ENCODE results near the gene SHKBP1.

Gene SHKBP1

DNA sequence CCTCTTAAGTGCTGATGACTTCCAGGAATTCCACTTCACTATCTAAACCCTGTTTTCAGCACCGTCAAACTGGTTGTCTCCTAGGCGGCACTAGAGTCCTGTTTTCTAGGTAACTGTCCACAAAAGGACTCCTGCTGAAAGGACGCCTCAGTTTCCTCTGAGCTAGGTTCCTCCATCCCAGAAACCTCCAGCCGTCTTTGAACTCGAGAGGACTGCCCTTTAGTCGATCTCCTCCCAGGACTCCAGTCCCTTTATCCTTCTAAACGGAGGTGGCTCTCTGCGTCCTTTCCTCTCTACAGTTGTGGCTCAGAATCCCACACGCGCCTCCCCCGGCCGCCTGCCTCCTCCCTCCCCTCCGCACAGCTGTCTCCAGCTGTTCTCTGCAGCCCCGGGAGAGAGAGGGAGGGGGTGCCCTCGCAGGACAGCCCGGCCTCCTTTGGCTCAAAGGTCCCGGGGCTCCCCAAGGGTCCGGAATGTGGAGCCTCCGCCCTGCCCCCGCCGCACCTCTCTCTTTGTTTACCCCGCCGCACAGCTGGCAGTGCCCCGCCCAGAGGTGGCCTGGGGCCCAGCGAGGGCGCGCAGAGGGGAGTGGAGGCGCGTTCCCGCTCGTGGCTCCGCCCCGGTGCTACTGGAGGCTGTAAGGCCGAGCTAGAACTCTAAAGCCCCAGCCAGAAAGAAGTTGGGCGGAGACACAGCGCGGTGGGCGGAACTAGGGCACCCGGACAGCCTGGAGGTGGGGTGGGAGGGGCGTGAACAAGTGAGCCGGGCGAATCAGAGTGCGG is 26.9 kb downstream of the SHKBP1 start:
- DNase-seq, result peak; percentile 98

DNA sequence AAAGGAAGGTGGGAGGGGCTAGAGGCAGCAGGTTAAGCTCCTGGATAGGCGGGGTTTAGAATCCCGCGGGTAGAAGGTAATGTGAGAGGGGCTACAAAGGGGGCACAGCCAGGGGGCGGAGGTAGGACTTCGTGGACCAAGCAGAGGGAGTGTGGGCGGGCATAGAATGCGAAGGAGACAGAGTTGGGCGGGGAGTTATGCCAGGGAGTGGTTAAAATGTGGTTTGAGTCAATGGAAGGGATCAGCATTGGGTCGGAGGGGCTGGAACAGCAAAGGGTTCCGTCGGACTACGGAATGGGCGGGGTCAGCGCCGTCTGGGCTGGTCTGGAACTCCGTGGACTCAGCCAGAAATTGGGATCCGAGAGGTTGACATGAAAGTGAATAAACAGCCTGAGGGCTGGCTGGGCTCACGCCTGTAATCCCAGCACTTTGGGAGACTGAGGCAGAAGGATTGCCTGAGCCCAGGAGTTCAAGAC is 27.5 kb downstream of the SHKBP1 start:
- no peak for DNase-seq

DNA sequence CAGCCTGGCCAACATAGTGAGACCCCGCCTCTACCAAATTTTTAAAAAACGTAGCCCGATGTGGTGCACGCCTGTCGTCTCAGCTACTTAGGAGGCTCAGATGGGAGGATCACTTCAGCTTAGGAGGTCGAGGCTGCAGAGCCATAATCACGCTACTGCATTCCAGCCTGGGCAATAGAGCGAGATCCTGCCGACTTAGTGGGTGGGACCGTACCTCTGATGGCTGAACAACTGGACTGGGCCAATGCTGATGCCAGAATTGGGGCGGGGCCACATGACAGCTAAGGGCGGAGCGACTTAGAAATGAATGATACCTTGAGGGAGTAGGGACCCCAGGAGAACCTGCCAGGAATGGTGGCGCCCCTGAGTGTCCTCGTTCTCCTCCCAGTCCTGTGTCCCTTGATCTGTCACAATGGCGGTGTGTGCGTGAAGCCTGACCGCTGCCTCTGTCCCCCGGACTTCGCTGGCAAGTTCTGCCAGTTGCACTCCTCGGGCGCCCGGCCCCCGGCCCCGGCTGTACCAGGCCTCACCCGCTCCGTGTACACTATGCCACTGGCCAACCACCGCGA is 28.1 kb downstream of the SHKBP1 start:
- no peak for DNase-seq

DNA sequence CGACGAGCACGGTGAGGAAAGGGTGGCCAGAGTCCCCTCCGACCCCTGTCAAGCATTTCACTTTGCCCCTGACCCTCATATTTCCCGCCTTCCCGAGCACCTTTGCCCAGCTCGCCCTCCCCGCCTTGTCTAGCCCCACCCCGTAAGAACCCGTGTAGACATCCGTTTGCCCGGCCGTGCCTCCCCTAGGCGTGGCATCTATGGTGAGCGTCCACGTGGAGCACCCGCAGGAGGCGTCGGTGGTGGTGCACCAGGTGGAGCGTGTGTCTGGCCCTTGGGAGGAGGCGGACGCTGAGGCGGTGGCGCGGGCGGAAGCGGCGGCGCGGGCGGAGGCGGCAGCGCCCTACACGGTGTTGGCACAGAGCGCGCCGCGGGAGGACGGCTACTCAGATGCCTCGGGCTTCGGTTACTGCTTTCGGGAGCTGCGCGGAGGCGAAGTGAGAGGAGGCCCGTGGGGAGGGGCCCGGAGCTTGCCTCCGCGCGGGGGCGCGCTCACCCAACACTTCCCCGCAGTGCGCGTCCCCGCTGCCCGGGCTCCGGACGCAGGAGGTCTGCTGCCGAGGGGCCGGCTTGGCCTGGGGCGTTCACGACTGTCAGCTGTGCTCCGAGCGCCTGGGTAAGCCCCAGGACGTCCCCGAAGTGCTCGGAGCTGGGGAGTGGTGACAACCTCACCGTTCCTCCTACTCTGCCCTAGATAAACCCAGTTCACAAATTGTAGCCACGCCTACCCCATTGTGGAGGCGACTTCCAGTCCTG is 28.7 kb downstream of the SHKBP1 start:
- peak; percentile 68 for DNase-seq

DNA sequence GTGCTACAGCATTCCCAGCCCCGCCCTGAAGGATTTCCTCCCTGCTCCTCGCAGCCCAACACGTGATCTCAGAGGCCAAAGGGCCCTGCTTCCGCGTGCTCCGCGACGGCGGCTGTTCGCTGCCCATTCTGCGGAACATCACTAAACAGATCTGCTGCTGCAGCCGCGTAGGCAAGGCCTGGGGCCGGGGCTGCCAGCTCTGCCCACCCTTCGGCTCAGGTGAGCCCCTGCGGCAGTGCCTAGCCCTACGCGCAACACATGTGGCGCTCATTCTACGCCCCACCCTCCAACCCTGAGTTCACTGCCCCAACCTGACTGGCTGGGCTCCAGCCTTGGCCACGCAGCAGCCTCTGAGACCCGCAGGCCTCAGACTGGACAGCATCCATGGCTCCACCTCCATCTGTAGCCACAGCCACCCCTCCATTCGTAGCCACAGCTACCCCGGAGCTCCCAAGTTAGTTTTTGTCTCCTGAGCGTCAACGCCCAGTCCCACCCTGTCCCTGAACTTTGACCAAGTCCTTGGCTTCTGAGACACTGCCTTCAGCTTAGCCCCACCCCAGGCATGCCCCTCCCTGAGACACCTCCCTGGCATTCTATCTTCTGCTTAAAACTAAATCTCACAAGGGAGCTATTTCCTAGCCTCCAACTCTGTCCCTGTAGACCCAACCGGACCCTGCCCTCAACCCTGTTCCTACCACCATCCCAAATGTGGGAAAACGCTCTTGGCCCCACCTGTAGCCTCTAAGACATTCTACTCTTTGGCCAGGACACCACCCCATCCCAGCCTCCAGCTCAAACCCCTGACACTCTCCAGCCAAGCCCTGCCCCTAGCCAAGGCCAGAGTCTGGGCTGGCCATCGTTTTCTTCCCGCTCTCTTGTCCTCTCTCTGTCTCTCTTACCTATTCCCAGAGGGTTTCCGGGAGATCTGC is 30.9 kb downstream of the SHKBP1 start:
- no peak for DNase-seq

DNA sequence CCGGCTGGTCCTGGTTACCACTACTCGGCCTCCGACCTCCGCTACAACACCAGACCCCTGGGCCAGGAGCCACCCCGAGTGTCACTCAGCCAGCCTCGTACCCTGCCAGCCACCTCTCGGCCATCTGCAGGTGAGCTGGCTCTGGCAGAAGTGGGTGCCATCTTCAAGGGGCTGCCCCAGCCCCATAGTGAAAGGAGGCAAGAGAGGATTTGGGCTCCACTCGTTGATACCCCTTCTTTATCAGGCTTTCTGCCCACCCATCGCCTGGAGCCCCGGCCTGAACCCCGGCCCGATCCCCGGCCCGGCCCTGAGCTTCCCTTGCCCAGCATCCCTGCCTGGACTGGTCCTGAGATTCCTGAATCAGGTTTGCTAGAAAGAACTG is 31.6 kb downstream of the SHKBP1 start:
- no peak for DNase-seq

DNA sequence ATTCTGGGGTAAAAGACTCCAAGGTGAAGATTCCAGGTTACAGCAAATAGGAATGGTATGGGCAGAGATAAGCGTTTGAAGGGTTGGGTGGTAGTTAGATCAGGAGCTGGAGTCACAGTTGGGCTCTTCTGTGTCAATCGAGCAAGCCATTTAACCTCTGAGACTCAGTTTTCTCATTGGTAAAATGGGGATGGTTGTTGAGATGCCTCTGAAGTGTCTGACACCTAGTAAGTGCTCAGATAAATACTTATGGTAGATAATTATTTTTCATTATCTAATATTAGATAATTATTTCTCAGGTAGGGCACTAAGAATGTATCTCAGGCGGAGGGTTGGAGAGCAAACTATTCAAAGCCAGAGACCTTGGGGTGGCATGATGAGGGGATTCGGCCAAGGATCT is 32.3 kb downstream of the SHKBP1 start:
- no peak for DNase-seq

DNA sequence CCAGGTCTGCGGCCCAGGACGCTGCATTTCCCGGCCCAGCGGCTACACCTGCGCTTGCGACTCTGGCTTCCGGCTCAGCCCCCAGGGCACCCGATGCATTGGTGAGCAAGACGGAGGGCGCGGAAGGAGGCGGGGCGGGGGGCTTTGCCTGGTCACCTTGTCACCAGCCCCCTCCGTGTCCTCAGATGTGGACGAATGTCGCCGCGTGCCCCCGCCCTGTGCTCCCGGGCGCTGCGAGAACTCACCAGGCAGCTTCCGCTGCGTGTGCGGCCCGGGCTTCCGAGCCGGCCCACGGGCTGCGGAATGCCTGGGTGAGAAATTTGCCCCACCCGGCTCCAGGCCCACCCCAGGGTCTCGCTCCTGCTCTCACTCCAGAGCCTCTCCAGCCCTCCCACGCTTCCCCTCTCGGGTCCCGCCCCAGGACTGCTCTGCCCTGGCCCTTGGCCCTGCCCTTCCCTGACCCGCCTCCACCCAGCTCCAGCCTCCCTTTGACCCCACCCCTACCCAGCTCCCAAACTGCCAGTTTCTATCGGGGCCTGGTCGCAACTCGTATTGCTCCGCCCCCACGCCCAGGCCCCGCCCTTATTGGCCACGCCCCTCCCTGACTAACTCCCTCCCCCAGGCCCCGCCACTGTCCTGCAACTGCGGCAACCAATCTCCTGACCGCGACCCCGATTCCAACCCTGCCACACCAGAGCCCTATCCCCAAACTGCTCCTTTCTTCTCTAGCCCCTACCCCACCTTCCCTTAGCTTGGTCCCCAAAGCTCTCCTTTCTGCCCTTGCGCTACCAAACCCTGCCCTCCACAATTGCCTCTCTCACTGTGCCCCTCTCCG is 33.1 kb downstream of the SHKBP1 start:
- DNase-seq, result no peak

DNA sequence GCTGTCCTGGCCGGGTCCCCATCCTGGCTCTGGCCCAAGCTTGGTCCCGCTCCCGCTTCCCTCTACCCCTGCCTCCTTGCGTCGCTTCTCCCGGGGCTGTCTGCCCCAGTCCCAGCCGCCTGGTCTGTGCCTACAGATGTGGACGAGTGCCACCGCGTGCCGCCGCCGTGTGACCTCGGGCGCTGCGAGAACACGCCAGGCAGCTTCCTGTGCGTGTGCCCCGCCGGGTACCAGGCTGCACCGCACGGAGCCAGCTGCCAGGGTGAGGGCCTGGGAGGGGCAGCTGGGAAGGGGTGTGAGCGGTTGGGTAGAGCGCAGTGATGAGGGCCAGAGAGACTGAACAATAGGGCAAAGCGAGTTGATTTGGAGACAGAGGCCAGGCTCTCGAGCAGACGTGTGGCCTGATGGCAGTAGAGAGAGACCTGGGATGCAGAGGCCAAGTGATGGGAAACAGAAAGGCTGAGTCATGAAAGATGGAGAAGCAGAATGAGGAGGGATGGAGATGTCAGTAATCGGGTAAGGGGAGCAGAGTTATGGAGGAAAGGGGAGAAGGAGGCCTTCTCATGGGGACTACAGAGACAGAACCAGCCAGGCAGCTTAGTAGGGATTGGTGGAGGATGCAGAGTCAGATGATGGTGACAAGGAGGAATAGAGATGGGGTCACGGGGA is 33.9 kb downstream of the SHKBP1 start:
- no peak for DNase-seq

DNA sequence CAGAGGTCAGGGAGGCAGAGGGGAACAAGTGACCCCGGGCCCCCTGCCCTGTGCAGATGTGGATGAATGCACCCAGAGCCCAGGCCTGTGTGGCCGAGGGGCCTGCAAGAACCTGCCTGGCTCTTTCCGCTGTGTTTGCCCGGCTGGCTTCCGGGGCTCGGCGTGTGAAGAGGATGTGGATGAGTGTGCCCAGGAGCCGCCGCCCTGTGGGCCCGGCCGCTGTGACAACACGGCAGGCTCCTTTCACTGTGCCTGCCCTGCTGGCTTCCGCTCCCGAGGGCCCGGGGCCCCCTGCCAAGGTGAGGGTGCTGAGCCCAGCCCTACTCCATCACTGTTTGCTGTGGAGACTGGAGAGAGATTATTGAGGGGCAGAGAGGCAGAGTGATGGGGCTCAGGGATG is 34.4 kb downstream of the SHKBP1 start:
- no peak for DNase-seq

DNA sequence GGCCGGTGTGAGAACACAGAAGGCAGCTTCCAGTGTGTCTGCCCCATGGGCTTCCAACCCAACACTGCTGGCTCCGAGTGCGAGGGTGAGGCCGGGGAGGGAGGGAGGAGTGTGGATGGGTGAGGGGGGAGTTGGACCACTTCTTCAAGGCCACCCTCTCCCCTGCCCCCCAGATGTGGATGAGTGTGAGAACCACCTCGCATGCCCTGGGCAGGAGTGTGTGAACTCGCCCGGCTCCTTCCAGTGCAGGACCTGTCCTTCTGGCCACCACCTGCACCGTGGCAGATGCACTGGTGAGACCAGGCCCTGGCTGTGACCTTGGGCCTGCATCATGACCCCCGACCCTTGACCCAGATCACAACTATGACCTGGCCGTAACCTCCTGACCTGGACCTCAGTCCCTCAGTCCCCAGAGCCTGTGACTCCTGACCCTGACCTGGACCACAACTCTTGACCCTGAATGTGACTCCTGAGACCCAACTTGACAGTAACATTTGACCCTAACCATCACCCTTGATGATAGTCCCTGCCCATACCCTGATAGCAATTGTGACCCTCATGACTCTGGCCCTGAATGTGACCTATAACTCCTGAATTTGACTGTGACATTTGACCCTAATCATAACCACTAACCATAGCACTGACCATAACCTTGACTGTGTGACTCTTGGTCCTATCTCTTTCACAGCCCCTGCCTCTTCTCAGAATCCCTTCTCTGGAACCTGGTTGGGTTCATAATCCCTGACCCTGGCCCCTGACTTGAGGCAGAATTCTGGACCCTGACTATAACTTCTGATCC is 35.4 kb downstream of the SHKBP1 start:
- DNase-seq, result no peak

DNA sequence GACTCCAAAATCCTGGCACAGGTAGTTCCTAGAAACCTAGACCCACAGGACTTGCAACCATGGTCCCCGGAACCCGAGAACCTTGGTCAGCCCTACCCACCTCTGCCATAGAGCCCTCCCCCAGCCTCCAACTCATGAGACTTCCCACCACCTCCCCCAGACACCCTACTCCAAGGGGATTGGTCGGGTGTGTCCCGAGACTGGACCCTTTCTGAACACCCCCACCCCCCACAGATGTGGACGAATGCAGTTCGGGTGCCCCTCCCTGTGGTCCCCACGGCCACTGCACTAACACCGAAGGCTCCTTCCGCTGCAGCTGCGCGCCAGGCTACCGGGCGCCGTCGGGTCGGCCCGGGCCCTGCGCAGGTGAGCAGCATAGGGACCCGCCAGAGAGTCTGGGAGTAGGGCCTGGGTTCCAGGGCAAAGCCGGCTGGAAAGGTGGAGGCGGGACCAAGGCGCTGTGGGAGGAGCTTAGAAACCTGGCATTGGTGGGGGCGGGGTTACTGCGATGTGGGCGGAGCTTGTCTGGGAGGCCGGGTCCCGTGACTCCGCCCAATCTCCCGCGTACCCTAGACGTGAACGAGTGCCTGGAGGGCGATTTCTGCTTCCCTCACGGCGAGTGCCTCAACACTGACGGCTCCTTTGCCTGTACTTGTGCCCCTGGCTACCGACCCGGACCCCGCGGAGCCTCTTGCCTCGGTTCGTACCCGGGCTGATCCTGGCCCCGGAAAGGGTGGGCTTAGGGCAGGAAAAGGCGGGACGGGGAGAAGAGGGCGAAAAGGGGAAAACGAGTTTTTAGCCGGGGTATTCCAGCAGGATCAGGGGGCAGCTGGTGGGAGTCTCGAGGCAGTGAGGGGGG is 36.4 kb downstream of the SHKBP1 start:
- no peak for DNase-seq

DNA sequence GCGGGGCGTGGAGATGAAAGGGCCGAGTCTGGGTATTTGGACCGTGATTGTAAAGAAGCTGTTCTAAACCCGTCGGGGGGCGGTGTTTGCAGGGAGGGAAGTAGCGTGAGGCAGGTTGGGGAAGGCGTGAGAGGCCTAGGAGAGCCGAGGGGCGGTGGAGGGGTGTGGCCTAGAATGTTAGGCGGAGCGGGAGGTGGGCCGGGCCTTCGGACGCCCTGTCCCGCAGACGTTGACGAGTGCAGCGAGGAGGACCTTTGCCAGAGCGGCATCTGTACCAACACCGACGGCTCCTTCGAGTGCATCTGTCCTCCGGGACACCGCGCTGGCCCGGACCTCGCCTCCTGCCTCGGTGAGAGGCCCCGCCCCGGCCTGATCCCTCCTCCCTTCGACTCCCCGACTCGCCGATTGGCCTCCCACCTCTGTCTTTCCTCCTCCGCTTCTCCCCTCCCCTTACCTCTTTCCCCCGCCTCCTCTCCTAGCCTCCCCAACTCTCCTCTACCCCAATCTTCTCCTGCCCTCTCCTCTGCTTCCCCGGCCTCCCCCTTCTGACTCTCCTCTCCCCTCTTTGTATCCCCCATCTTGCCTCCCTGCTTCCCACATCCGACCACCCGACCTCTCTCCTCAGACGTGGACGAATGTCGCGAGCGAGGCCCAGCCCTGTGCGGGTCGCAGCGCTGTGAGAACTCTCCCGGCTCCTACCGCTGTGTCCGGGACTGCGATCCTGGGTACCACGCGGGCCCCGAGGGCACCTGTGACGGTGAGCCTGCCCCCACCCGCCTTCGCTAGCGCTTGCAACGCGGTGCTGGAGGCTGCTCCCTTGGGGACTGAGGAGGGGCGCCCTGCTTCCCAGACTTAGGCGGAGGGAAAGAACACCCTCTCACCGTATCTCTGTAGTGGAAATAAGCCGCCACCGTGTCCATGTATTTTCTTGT is 37.3 kb downstream of the SHKBP1 start:
- DNase-seq, result no peak

DNA sequence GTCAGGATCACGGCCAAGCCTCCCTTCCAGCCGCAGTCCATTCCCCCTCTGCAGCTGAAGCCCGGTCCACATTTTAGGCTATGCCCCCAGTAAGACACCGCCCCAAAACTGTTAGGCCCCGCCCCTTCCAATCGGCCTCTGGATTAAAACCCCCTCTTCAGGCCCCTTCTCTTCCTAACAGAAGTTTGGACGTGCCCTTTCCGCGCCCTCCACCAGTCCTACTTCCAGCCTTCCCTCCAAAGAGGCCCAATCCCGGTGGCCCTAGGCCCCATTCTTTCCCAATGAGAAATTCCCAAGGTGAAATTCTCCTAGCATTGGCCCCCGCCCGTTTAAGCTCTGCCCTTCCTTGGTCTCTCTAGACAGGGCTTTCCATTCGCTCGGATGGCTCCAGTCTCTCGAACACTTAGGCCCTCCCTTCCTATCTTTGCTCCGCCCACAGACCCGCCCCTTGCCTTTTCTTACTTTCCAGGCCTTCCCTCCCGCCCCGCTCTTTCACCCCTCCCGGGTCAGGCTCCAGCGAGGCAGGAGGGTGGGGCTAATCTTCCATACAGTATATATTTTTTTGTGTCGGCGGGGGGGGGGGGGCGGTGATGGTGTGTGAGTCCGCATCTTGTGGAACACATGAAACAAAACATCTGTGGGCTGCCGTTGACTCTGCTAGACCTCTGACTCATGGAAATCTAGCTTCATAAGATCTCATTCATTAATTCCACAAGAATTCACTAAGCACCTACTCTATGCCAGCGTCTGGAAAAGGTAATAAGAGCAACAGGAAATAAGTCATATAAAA is 38.1 kb downstream of the SHKBP1 start:
- no peak for DNase-seq

DNA sequence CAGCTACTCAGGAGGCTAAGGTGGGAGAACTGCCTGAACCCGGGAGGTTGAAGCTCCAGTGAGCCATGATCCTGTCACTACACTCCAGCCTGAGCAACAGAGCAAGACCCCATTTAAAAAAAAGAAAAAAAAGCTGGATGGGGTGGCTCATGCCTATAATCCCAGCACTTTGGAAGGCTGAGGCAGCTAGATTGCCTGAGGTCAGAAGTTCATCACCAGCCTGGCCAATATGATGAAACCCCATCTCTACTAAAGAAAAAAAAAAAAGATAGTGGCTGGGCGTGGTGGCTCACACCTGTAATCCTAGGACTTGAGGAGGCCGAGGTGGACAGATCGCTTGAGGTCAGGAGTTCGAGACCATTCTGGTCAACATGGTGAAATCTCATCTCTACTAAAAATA is 39.5 kb downstream of the SHKBP1 start:
- DNase-seq, result no peak

DNA sequence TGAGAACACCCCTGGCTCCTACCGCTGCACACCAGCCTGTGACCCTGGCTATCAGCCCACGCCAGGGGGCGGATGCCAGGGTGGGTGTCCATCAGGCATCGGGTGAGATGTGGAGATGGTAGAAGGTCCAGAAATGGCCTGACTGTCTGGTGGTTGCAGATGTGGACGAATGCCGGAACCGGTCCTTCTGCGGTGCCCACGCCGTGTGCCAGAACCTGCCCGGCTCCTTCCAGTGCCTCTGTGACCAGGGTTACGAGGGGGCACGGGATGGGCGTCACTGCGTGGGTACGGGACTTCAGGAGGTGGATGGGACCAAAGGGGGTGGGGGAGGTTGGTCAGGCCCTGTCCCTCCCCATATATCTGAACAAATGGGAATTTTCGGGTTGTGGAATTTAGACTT is 40.3 kb downstream of the SHKBP1 start:
- no peak for DNase-seq

DNA sequence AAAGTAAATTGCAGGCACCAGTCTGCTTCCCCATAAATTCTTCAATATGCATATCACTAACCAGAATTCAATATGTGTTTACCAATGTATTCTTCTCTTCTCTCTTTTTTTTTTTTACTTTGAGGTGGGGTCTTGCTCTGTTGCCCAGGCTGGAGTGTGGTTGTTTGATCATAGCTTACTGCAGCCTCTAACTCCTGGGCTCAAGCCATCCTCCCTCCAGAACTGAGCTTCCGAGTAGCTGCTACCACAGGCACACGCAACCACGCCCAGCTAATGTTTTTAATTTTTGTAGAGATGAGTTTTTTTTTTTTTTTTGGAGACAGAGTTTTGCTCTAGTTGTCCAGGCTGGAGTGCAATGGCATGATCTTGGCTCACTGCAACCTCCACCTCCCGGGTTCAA is 41.3 kb downstream of the SHKBP1 start:
- no peak for DNase-seq
